SK-N-SH treated with all-trans-retinoic acid at 6 μM for 48 hours (cell line): ENCODE results near the gene RAET1L.
"Not testable (repeated sequence)": the region's sequence is repeated elsewhere in the genome, so short reads cannot be mapped to it uniquely, and the experiment has no call there.

ENCODE experiments used
- CREB5 ChIP-seq: fragments of 250-450 bp; sonication (Bioruptor Pico); IDR thresholded peaks from 2 replicates; pipeline ENCODE4 v1.5.1; 2020; ENCODE audit warnings: low read depth, mild to moderate bottlenecking, moderate library complexity
- ESRRG ChIP-seq: fragments of 250-450 bp; sonication (Bioruptor Pico); IDR thresholded peaks from 2 replicates; pipeline ENCODE4 v1.6.1; 2021; ENCODE audit warnings: mild to moderate bottlenecking
- GLIS3 ChIP-seq: fragments of 250-450 bp; sonication (Bioruptor Pico); IDR thresholded peaks from 2 replicates; pipeline ENCODE4 v1.5.0; 2020; ENCODE audit warnings: mild to moderate bottlenecking, moderate library complexity
- PATZ1 ChIP-seq: fragments of 250-450 bp; sonication (Bioruptor Pico); IDR thresholded peaks from 2 replicates; pipeline ENCODE4 v1.8.0; 2020; ENCODE audit warnings: mild to moderate bottlenecking, moderate library complexity, borderline replicate concordance
- POU6F1 ChIP-seq: fragments of 250-450 bp; sonication (Bioruptor Pico); IDR thresholded peaks from 2 replicates; pipeline ENCODE4 v1.8.0; 2021; ENCODE audit warnings: low read depth, mild to moderate bottlenecking, moderate library complexity, borderline replicate concordance
- RARB ChIP-seq: fragments of 250-450 bp; sonication (Bioruptor Pico); IDR thresholded peaks from 2 replicates; pipeline ENCODE4 v1.8.0; 2021; ENCODE audit warnings: mild to moderate bottlenecking, moderate library complexity
- TCF4 ChIP-seq: fragments of 250-450 bp; sonication (Bioruptor Pico); IDR thresholded peaks from 2 replicates; pipeline ENCODE4 v1.8.0; 2021; ENCODE audit warnings: mild to moderate bottlenecking, moderate library complexity, borderline replicate concordance
- TOX ChIP-seq: fragments of 250-450 bp; sonication (Bioruptor Pico); IDR thresholded peaks from 2 replicates; pipeline ENCODE4 v1.8.0; 2021; ENCODE audit warnings: mild to moderate bottlenecking, moderate library complexity, borderline replicate concordance
- ZFP3 ChIP-seq: fragments of 250-450 bp; sonication (Bioruptor Pico); IDR thresholded peaks from 2 replicates; pipeline ENCODE4 v1.5.0; 2020; ENCODE audit warnings: mild to moderate bottlenecking, moderate library complexity
- ZFP30 ChIP-seq: fragments of 450-650 bp; formaldehyde crosslinking; IDR thresholded peaks from 2 replicates; pipeline ENCODE4 v1.5.0; 2022; ENCODE audit warnings: mild to moderate bottlenecking, moderate library complexity
- ZNF565 ChIP-seq: fragments of 450-650 bp; formaldehyde crosslinking; conservative IDR thresholded peaks from 2 replicates; pipeline ENCODE4 v1.5.0; 2020; ENCODE audit warnings: low read depth, mild to moderate bottlenecking, moderate library complexity
- ZNF8 ChIP-seq: fragments of 450-650 bp; formaldehyde crosslinking; IDR thresholded peaks from 2 replicates; pipeline ENCODE4 v1.5.0; 2020; ENCODE audit warnings: mild to moderate bottlenecking, moderate library complexity

- TF ChIP-seq GLIS3 (CRISPR knock-in tag); PATZ1; ZNF565 (CRISPR knock-in tag); RARB (CRISPR knock-in tag); ZNF8 (CRISPR knock-in tag); ZFP3 (CRISPR knock-in tag); CREB5 (CRISPR knock-in tag); TOX; TCF4; ZFP30; ESRRG; POU6F1 (CRISPR knock-in tag): not testable (repeated sequence)
Observed at GRCh38 chr6:150021870-150022269, 3.5 kb downstream of the RAET1L start.
